Measurements from ENCODE around the gene IRGC.

IRGC gene

GRCh38 chr19:43724896-43725295 lies 9.0 kb downstream of the IRGC start:
- no peak for DNase-seq

GRCh38 chr19:43725468-43725867 lies 9.6 kb downstream of the IRGC start:
- DNase-seq, result no peak

GRCh38 chr19:43726736-43727592 lies 11.1 kb downstream of the IRGC start:
- DNase-seq, result no peak

DNA sequence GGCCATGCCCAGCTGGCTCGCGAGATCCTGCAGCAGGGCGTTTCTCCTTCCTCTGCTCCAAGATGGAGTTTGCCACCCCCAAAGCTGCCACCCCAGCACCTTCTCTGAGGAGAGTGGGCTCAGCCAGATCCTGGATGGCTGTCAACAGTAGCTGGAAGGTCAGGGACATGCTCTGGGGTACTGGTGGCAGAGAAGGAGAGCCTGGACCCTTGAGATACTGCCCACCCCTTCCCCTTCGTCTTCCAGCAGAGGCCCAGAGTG lies 11.6 kb downstream of the IRGC start:
- no peak for DNase-seq

DNA sequence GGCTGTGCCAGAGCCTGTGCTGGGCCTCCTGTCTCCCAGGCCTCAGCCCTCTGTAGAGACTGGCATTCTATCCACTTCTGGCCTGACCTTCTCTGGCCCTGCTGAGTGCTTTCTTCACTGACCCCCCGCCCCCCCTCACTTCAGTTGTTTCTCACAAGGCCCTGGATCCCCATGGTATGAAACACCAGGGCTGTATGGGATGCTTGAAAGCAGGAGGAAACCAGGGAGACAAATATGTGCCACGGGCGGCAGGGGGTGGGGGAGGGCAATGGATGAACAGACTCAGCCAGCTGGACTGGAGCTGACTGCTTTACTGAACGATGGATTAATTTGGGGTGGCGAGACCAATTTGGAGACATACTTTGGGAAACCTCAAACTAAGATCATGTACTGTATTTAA lies 14.0 kb downstream of the IRGC start:
- DNase-seq, result no peak

DNA sequence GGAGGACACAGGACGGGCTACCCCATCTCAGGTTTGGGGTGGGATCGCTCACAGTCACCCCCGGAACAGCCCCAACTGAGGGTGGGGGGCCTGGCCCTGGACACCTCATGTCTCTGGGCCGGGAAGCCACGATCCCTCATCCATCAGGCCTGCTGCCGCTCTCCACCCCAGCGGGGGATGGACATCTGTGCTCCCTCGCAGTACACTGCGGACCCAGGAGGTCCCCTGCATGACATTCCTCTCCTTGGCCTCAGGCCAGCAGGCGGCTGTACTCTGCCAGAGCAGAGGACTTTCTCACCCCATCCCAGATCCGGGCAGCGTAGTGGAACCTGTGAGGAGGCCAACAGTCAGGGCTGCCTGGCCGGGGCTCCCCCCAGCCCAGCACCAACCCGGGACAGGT lies 15.5 kb downstream of the IRGC start:
- no peak for DNase-seq

GRCh38 chr19:43731846-43732245 lies 16.0 kb downstream of the IRGC start:
- no peak for DNase-seq

DNA sequence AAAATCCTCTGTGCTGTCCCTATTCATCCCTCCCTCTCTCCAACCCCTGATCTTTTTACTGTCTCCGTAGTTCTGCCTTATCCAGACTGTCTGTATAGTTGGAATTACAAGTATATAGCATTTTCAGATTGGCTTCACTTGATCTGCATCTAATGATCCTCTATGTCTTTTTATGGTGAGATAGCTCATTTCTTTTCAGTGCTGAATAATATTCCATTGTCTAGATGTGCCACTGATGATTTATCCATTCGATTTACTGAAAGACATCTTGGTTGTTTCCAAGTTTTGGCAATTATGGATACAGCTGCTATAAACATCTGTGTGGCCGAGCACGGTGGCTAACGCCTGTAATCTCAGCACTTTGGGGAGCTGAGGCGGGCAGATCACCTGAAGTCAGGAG lies 19.1 kb downstream of the IRGC start:
- DNase-seq, result no peak

GRCh38 chr19:43735957-43736356 lies 20.1 kb downstream of the IRGC start:
- DNase-seq, result no peak

- DNase-seq, result no peak
Observed at GRCh38 chr19:43738780-43739211, 22.9 kb downstream of the IRGC start.

DNA sequence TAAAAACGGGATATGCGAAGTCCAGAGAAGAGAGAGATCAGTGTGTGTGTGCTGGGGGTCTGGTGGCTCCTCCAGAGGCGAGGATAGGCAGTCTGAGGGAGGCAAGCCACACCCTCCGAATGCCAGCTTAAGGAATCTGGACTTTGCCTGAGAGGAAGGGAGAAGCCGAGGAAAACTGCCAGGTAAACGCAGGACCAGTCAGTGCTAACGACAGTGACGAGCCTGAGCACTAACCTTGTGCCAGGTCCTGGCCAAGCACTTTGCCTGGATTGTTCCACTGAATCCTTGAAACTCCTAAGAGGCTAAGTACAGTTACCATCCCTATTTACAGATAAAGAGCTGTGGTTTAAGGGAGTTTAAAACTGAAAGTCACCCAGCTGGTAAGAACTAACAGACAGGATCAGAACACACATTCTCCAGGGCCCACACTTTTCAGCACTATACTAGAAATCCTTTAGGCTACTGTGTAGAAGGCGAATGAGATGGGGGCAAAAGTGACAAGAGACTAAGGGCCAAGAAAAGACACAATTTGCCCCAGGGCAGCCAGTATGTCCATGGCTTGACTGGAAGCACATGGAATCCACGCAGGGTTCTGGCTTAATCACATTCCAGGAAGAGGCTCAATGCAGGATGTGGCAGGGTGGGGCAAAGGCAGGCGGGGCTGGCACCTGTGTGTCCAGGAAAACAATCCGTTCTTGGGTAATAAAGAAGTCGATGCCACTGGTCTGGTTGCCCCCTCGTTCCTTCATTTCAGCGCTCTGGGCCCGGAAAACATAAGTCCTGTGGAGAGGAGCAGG lies 23.8 kb downstream of the IRGC start:
- no peak for DNase-seq

- DNase-seq, result no peak
Observed at GRCh38 chr19:43741075-43741825, 25.4 kb downstream of the IRGC start.

DNA sequence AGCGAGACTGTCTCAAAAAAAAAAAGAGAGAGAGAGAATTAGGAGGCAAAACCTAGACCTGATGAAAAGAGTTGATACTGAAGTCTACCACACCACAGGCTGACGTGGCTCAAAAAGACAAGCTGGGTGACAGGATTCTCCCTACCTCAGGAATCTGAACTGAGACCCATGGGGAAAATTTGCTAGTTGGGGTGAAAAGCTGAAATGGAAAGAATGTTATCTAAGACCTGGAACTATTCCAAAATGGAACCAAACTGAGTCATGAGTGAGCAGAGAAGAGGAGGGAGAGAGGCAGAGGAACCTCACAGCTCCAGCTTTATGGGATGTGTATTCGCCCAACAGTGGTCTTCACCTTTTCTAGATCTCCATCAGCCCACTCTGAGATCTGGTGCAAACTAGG lies 27.2 kb downstream of the IRGC start:
- DNase-seq, result no peak

DNA sequence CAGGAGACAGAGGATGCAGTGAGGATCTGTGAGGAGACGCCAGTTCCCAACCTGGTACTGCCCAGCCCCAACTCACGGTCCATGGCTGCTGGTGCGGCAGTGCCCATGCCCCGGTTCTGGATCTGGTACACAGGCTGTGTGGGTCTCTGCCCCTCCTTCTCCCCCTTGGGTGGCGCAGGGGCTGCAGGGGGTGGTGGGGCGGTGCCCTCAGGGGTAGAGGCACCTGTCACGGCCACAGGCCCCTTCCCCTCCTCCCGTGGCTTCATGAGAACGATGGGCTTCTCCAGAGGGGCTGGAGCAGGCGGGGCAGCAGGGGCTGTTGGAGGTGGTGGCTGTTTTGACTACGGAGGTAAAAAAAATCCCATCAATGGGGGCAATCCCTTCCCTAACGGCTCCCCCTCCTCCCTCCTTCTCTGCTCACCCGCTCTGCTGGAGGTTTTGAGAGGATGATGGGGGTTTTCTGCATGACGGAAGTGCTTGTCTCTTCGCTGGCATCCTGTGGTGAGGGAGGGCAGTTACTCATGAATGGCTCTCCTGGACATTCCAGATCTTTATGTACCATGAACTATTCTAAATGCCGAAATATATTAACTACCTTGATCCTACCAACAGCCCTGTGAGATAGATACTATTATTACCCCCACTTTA lies 31.8 kb downstream of the IRGC start:
- DNase-seq, result no peak

DNA sequence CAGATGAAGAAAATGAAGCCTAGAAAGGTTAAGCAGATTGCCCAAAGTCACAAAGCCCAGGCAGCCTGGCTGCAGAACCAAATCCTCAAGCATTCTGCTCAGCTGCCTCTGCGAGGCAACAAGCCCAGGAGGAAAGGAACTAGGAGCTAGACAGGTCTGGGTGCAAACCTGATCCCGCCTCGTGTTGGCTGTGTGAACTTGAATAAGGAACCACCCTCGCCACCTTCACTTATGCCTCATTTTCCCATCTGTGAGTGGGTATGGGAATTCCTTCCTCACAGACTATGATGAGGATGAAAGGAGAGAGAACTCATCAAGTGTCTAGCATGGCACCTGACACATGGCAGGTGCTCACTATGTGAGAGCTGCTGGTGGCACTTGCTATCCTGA lies 32.3 kb downstream of the IRGC start:
- no peak for DNase-seq

DNA sequence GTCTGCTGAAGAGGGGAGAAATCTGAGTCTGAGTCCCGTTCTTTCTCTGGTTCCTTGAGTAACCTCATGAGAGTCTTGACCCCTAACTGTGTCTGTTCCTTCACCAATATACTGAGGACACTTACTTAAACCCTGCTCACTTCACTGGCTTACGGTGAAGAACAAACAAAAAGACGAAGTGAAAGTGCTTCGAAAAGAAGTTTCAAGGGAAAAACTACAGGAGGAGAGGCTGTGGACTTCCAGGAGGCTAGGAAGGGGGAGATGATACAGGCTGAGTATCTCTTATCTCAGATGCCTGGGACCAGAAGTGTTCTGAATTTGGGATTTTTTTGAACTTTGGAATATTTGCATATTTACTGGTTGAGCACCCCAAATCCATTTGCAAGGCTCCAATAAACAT lies 32.8 kb downstream of the IRGC start:
- DNase-seq, result no peak

DNA sequence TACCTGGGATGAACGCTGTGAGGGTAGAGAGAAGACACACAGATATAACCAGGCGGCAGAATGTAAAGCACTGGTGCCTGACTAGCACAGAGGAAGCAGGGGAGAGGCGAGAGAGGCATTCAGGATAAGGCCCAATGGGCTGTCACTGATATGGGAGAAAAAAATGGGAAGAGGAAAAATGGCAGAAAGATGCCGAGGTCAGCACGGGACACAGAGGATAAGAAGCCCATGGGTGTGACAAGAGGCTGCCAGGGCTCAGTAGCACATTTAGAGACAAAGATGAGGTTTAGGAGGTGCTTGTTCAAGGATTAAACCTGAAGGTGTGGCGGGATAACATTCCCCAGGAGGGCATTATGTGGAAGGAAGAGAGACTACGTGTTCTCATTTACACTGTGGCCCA lies 33.3 kb downstream of the IRGC start:
- no peak for DNase-seq

GRCh38 chr19:43749898-43750297 lies 34.0 kb downstream of the IRGC start:
- DNase-seq, result no peak

DNA sequence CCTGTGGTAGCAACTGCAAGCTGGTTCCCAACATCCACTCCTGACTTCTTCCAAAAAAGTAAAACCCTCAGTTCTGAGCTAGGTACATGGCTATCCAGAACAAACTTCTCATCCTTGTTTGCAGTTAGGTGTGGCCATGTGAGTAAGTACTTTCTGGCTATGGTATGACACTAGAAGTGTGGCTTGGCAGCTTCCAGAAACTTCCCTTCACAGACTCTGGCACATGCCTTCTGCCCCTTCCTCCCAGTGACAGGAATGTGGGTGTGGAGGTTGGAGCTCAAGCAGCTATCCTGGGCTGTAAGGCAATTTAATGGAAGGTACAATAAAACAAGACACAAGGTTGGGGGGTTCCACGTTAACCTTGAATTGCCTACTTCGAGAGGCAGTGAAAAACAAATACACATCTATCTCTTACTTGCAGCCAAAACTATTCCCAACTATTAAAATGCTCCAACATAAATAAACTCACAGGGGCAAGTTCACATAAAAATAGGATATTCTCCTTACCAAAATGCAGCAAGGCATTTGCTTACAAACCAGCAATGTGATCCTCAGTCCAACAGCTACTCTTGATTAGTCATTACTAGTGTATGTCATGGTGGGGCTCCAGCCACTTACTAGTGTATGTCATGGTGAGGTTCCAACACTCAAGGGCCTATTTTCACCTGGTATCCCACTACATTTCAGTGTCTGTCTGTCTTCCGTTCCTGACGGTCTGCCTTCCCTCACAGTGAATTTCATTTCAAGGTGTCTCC lies 35.8 kb downstream of the IRGC start:
- no peak for DNase-seq

- DNase-seq, result no peak
Observed at GRCh38 chr19:43752287-43752875, 36.5 kb downstream of the IRGC start.

- no peak for DNase-seq
Observed at GRCh38 chr19:43754253-43754502, 38.3 kb downstream of the IRGC start.
